ENCODE measurements around the gene NIPA2.

Gene NIPA2

DNA sequence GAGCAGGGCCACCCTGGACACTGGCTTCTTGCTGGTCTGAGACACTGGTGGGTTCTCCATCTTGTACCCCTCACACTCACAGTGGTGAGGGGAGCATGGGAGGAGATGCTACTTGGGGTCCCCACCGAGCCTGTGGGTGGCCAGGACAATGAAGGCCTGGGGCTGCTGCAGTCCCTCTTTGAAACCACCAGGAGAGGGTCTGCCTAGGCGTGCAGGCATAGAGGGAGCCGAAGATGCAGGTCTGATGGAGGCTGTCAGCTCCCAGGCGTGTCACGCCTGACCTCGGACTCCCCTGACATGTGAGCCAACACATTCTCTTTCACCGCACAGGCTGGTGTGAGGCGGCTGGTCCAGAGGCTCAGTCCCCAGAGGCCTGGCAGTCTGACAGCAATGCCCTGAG lies 39.1 kb downstream of the NIPA2 start:
- no peaks in the 10 kb centered on the region for H3K9me3 ChIP-seq (ENCODE audit: control insufficient read depth, low read length)
- H3K4me3 ChIP-seq (ENCODE audit: low read depth, low read length) = no peak overlapping the region
- H3K4me1 ChIP-seq = no peaks in the 10 kb centered on the region
- no peak overlapping the region for H2AFZ ChIP-seq
- no peaks in the 10 kb centered on the region for H3K36me3 ChIP-seq (ENCODE audit: control insufficient read depth, insufficient read depth, low read length)
- no peak overlapping the region for H3K9ac ChIP-seq
- H3K4me2 ChIP-seq (ENCODE audit: low read length) = no peak overlapping the region
- no peak overlapping the region for H3K27ac ChIP-seq
- no peaks in the 10 kb centered on the region for H3K27me3 ChIP-seq (ENCODE audit: control insufficient read depth, insufficient read depth, low read length)
- H3K79me2 ChIP-seq = no peaks in the 10 kb centered on the region
- no peak for TF ChIP-seq CTCF (IDR thresholded peaks at IDR 0.05)

- Histone ChIP-seq H3K79me2 (no peaks in the 10 kb centered on the region), H3K4me3 (ENCODE audit: low read depth, low read length) (no peak overlapping the region), H3K4me2 (ENCODE audit: low read length) (no peak overlapping the region), H3K4me1 (no peaks in the 10 kb centered on the region), H3K9ac (no peak overlapping the region), H3K27ac (no peak overlapping the region), H3K36me3 (ENCODE audit: control insufficient read depth, insufficient read depth, low read length) (no peaks in the 10 kb centered on the region), H3K9me3 (ENCODE audit: control insufficient read depth, low read length) (no peaks in the 10 kb centered on the region), H2AFZ (no peak overlapping the region), H3K27me3 (ENCODE audit: control insufficient read depth, insufficient read depth, low read length) (no peaks in the 10 kb centered on the region)
- TF ChIP-seq CTCF (IDR thresholded peaks at IDR 0.05) = no peak
Observed at GRCh38 chr15:22878103-22878502, 39.6 kb downstream of the NIPA2 start.

- Histone ChIP-seq H2AFZ (no peak overlapping the region), H3K79me2 (no peaks in the 10 kb centered on the region), H3K4me3 (ENCODE audit: low read depth, low read length) (no peak overlapping the region), H3K9me3 (ENCODE audit: control insufficient read depth, low read length) (no peaks in the 10 kb centered on the region), H3K9ac (no peak overlapping the region), H3K27ac (no peak overlapping the region), H3K27me3 (ENCODE audit: control insufficient read depth, insufficient read depth, low read length) (no peaks in the 10 kb centered on the region), H3K4me1 (no peaks in the 10 kb centered on the region), H3K36me3 (ENCODE audit: control insufficient read depth, insufficient read depth, low read length) (no peaks in the 10 kb centered on the region), H3K4me2 (ENCODE audit: low read length) (no peak overlapping the region)
- TF ChIP-seq CTCF (IDR thresholded peaks at IDR 0.05) = no peak
Observed at GRCh38 chr15:22880068-22880980, 41.9 kb downstream of the NIPA2 start.

GRCh38 chr15:22880981-22881738 lies 42.7 kb downstream of the NIPA2 start:
- no peak overlapping the region for H3K4me2 ChIP-seq (ENCODE audit: low read length)
- H2AFZ ChIP-seq = no peak overlapping the region
- no peak overlapping the region for H3K4me3 ChIP-seq (ENCODE audit: low read depth, low read length)
- no peaks in the 10 kb centered on the region for H3K79me2 ChIP-seq
- H3K27ac ChIP-seq = no peak overlapping the region
- no peak for TF ChIP-seq CTCF (IDR thresholded peaks at IDR 0.05)
- H3K27me3 ChIP-seq (ENCODE audit: control insufficient read depth, insufficient read depth, low read length) = no peaks in the 10 kb centered on the region
- H3K9me3 ChIP-seq (ENCODE audit: control insufficient read depth, low read length) = no peaks in the 10 kb centered on the region
- H3K36me3 ChIP-seq (ENCODE audit: control insufficient read depth, insufficient read depth, low read length) = no peaks in the 10 kb centered on the region
- H3K4me1 ChIP-seq = no peaks in the 10 kb centered on the region
- no peak overlapping the region for H3K9ac ChIP-seq
